GM23248 (cell line): ENCODE measurements around the gene GDPD5. TPM values are rescaled to one million over a fixed set of nuclear protein-coding genes. Genes with fewer than 3 reads are reported as not detected.

Experiments
- DNase-seq: peaks from one replicate; pipeline ENCODE4 v3.0.0-alpha.2; 2015
- H2AFZ ChIP-seq: fragments of 200-600 bp; sonication (generic); 2 replicates; pipeline ENCODE4 v1.6.1; 2016; ENCODE audit warnings: antibody characterized with exemption
- H3F3A ChIP-seq: fragments of 200-600 bp; sonication (generic); 2 replicates; pipeline ENCODE4 v1.6.1; 2016; ENCODE audit warnings: mild to moderate bottlenecking, antibody characterized with exemption, mixed run types; ENCODE audit not compliant: insufficient read depth
- H3K27ac ChIP-seq: fragments of 200-600 bp; sonication (generic); 2 replicates; pipeline ENCODE4 v1.5.1; 2016; ENCODE audit warnings: mild to moderate bottlenecking
- H3K27me3 ChIP-seq: fragments of 200-600 bp; sonication (generic); replicated peaks from 2 replicates; pipeline ENCODE4 v1.6.1; 2016; ENCODE audit warnings: mild to moderate bottlenecking; ENCODE audit not compliant: insufficient read depth
- H3K36me3 ChIP-seq: fragments of 200-600 bp; sonication (generic); 2 replicates; pipeline ENCODE4 v1.6.1; 2016; ENCODE audit warnings: low read depth, mild to moderate bottlenecking
- H3K4me1 ChIP-seq: fragments of 200-600 bp; sonication (generic); 2 replicates; pipeline ENCODE4 v1.6.1; 2016; ENCODE audit warnings: mild to moderate bottlenecking; ENCODE audit not compliant: insufficient read depth
- H3K4me2 ChIP-seq: fragments of 200-600 bp; sonication (generic); one replicate; pipeline ENCODE4 v1.6.1; 2016; ENCODE audit warnings: mild to moderate bottlenecking; ENCODE audit not compliant: unreplicated experiment
- H3K4me3 ChIP-seq: fragments of 200-600 bp; sonication (generic); 2 replicates; pipeline ENCODE4 v1.5.1; 2016; ENCODE audit warnings: mild to moderate bottlenecking
- H3K79me2 ChIP-seq: fragments of 200-600 bp; sonication (generic); 2 replicates; pipeline ENCODE4 v1.6.1; 2016; ENCODE audit warnings: mild to moderate bottlenecking; ENCODE audit not compliant: insufficient read depth
- H3K9ac ChIP-seq: fragments of 200-600 bp; sonication (generic); 2 replicates; pipeline ENCODE4 v1.6.1; 2016; ENCODE audit warnings: mild to moderate bottlenecking
- H3K9me2 ChIP-seq: fragments of 200-600 bp; sonication (generic); 2 replicates; pipeline ENCODE4 v1.6.1; 2016; ENCODE audit warnings: mixed run types, mild to moderate bottlenecking, moderate library complexity; ENCODE audit not compliant: insufficient read depth
- H3K9me3 ChIP-seq: fragments of 200-600 bp; sonication (generic); one replicate; pipeline ENCODE4 v1.6.1; 2017; ENCODE audit warnings: low read depth
- H4K20me1 ChIP-seq: fragments of 200-600 bp; sonication (generic); 2 replicates; pipeline ENCODE4 v1.6.0; 2016; ENCODE audit not compliant: insufficient read depth
- EZH2 ChIP-seq: fragments of 200-600 bp; sonication (generic); IDR thresholded peaks from 2 replicates; pipeline ENCODE4 v1.6.1; 2018; ENCODE audit warnings: antibody characterized with exemption, mild to moderate bottlenecking; ENCODE audit not compliant: insufficient read depth, poor library complexity, severe bottlenecking
- EZH2phosphoT487 ChIP-seq: fragments of 200-600 bp; sonication (generic); IDR thresholded peaks from 2 replicates; pipeline ENCODE4 v1.6.1; 2018; ENCODE audit warnings: antibody characterized with exemption, moderate library complexity, mild to moderate bottlenecking, low read depth; ENCODE audit not compliant: insufficient read depth
- WGBS, 2 experiments: methylation state at CpG; one replicate each; pipeline ENCODE4 v1.1.6; 2015 to 2017; ENCODE audit warnings: low lambda C conversion rate in 2 of 2, low coverage in 1 of 2; ENCODE audit errors: missing lambda C conversion rate in 2 of 2; 5-methylcytosine and 5-hydroxymethylcytosine counted together
- in situ Hi-C: fragments of 300-500 bp; cut with MboI; formaldehyde crosslinking; loops from 2 replicates; pipeline ENCODE4 v1.15.0; 2020
- polyA plus RNA-seq: library from polyadenylated mRNA; unstranded; fragments of >200 nt; fragmentation: Nextera tagmentation; extraction: Ambion mirVana; gene quantifications from 2 replicates; pipeline ENCODE4 v1.2.1, GENCODE V29; 2016
- total RNA-seq: library from RNA; depleted of rRNA; stranded (reverse); fragments of >200 nt; shearing (Covaris generic); gene quantifications from 2 replicates; pipeline ENCODE4 v1.2.3, GENCODE V29; 2014

GDPD5 gene
- total and polyA plus RNA-seq, 2 experiments from 2014 or later = 3.4 to 10.7 TPM

- no peaks in the 10 kb centered on the region for H3K9me2 ChIP-seq
- no peaks in the 10 kb centered on the region for H4K20me1 ChIP-seq
- H3K9ac ChIP-seq = peak overlapping the region; percentile 99
- H3K9me3 ChIP-seq = no peaks in the 10 kb centered on the region
- peak overlapping the region; percentile 31 for H3K4me2 ChIP-seq
- DNase-seq = peak; percentile 84
- TF ChIP-seq EZH2phosphoT487 = no peak
- TF ChIP-seq EZH2 = no peak
- H3K27me3 ChIP-seq = no peaks in the 10 kb centered on the region
- peaks cover 64% of the 10 kb centered on the region for H3F3A ChIP-seq
- peaks cover 59% of the 10 kb centered on the region for H3K4me1 ChIP-seq
- no peaks in the 10 kb centered on the region for H3K36me3 ChIP-seq
- in situ Hi-C loops = no loop called here
- peaks cover 37% of the 10 kb centered on the region for H3K79me2 ChIP-seq
- H3K27ac ChIP-seq = peak overlapping the region; percentile 98
- H3K4me3 ChIP-seq = no peak overlapping the region
- 4 to 15% methylated on average over 1 of the region's 1 CpG for WGBS, 2 experiments
- 0 out of 2 replicates have a peak overlapping the region, but pooled peaks have one; percentile 18 for H2AFZ ChIP-seq
Measured at GRCh38 chr11:75560644-75561043, 34.9 kb upstream of the GDPD5 start.

DNA sequence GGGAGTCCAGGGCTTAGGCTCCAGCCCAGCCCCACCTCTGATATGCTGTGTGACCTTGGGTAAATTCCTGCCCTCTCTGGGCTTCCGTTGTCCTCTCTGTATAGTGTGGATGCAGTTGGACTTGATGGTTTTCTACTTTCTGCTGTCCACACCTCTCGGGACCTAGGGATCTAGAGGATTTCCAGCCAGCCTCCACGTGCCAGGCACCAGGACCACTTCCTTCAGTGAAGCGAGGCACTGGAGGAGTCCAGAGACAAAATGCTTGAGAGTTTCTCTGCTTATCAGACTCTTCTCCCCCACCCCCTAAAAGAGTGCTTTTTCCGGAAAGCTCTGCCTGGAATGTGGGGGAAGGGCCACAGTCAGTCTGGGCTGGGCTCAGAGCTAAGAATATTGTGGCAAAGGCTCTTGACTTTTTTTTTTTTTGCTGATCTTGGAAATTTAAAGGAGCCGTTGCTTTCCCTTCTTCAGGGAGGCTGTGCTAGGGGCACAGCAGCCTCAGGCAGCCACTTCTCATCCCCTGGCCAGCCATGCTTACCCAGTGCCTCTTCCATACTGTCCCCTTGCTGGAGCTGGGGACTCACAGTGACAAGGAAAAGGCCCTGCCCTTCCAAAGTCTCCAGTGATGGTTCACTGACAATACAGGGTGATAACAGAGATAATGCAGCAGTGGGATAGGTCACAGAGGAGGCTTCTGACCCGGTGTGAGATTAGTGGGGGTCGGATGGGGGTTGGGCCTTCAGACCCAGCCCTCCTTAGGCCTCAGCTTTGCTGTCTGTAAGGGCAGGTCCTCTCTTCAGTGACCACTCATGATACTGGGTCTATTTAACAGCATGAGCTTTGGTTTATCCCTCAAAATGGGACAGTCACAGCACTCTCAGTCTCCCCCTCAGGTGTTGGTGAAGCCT is 33.5 kb upstream of the GDPD5 start:
- Histone ChIP-seq H3K79me2 (peaks cover 23% of the 10 kb centered on the region), H2AFZ (peak overlapping the region; percentile 75), H3K27me3 (no peaks in the 10 kb centered on the region), H3F3A (peaks cover 59% of the 10 kb centered on the region), H3K9me2 (no peaks in the 10 kb centered on the region), H3K4me1 (peaks cover 56% of the 10 kb centered on the region), H4K20me1 (no peaks in the 10 kb centered on the region), H3K9ac (peak overlapping the region; percentile 78), H3K9me3 (no peaks in the 10 kb centered on the region), H3K4me2 (peak overlapping the region; percentile 73), H3K4me3 (peak overlapping the region; percentile 51), H3K27ac (peak overlapping the region; percentile 98), H3K36me3 (no peaks in the 10 kb centered on the region)
- DNase-seq = peak; percentile 78
- in situ Hi-C loops = no loop called here
- 3 to 11% methylated on average over 8 of the region's 8 CpGs for WGBS, 2 experiments
- TF ChIP-seq EZH2phosphoT487 = no peak

DNA sequence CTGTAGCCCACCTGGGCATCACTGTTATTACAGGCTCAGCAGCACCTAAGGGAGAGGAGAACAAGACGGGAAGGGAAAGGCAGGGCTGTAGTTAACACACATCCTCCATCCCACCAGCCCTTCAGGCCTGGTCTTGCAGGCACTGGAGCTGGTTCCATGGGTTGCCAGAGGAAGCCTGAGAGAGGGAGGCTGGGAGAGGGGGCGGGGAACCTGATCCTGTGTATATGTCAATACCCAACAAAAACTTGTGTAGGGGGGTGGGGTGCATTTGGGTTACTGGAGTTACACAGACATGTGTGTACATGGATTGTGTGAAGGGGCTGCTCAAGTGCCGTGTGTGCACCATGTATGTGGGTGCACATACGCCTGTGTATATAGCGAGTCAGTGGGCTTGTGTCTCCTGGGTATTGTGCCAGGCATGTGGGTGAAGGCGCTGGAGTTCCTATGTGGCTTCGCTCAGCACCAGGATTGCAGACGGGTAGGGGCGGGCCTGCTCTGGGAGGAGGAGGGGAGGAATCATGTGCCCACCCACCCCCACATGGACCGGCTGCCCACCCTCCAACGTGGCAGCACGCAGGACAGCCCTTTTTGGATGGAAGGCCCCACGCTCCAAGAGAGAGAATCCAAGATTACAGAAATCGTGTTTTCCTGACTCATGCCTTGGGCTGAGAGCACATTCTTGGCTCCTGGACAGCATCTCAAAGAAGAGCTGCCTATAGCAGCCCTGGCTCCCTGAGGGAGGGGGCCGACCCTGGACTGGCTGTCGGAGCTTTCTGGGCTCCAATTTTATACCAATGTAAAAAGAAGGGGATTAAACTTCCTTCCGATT is 32.1 kb upstream of the GDPD5 start:
- Histone ChIP-seq H3K36me3 (no peaks in the 10 kb centered on the region), H3K4me1 (peaks cover 60% of the 10 kb centered on the region), H2AFZ (peak overlapping the region; percentile 75), H3K4me3 (peak overlapping the region; percentile 51), H3K9me3 (no peaks in the 10 kb centered on the region), H3K4me2 (peak overlapping the region; percentile 73), H3K9me2 (no peaks in the 10 kb centered on the region), H3F3A (peaks cover 55% of the 10 kb centered on the region), H3K27me3 (no peaks in the 10 kb centered on the region), H3K9ac (peak overlapping the region; percentile 78), H3K27ac (peak overlapping the region; percentile 98), H4K20me1 (no peaks in the 10 kb centered on the region), H3K79me2 (peaks cover 10% of the 10 kb centered on the region)
- DNase-seq = peak; percentile 97
- WGBS, 2 experiments = 7 to 12% methylated on average over 12 to 17 of the region's 17 CpGs
- no peak for TF ChIP-seq EZH2
- no peak for TF ChIP-seq EZH2phosphoT487
- in situ Hi-C loops = no loop called here

DNA sequence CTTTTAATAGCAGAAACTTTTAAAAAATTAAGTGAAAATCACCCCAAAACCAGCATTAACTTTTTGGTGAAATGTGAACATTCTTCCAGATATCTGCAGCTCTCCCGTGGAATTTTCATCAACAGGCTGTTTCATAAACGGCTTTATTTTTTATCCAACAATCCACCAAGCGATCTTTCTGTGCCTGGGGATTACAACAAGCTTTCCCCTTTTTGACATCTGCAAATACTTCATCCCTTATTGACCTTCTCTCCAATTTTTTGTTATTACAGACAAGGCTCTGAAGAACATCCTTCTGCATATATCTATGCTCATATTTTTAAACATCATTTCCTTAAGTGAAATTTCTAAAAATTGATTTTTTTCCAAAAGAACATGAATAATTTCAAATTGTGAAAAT is 30.5 kb upstream of the GDPD5 start:
- Histone ChIP-seq H3K79me2 (no peaks in the 10 kb centered on the region), H3K27ac (no peak overlapping the region), H3K9ac (no peak overlapping the region), H3K4me3 (no peak overlapping the region), H3K36me3 (no peaks in the 10 kb centered on the region), H3K4me2 (no peak overlapping the region), H3K9me3 (no peaks in the 10 kb centered on the region), H3K27me3 (no peaks in the 10 kb centered on the region), H3K9me2 (no peaks in the 10 kb centered on the region), H2AFZ (no peak overlapping the region), H3F3A (peaks cover 50% of the 10 kb centered on the region), H3K4me1 (peaks cover 55% of the 10 kb centered on the region), H4K20me1 (no peaks in the 10 kb centered on the region)
- in situ Hi-C loops = no loop called here
- WGBS, 2 experiments = 16 to 21% methylated on average over 3 of the region's 3 CpGs
- TF ChIP-seq EZH2 (no peak), EZH2phosphoT487 (no peak)
- DNase-seq = no peak
